Measurements from ENCODE around the gene PARN.

Gene PARN

GRCh38 chr16:14609716-14610115 is 20.3 kb downstream of the PARN start (continued):
- TF ChIP-seq POU6F1 (CRISPR knock-in tag; IDR thresholded peaks at IDR 0.05; ENCODE audit: borderline replicate concordance, low read depth), result no peak
- no peak for TF ChIP-seq ESRRG (CRISPR knock-in tag; IDR thresholded peaks at IDR 0.05)
- TF ChIP-seq ZNF70 (CRISPR knock-in tag; IDR thresholded peaks at IDR 0.05), result no peak
- no peak for TF ChIP-seq GLIS3 (CRISPR knock-in tag; IDR thresholded peaks at IDR 0.05)
- TF ChIP-seq SNAI2 (CRISPR knock-in tag; IDR thresholded peaks at IDR 0.05), result no peak
- TF ChIP-seq, protein P1, sequence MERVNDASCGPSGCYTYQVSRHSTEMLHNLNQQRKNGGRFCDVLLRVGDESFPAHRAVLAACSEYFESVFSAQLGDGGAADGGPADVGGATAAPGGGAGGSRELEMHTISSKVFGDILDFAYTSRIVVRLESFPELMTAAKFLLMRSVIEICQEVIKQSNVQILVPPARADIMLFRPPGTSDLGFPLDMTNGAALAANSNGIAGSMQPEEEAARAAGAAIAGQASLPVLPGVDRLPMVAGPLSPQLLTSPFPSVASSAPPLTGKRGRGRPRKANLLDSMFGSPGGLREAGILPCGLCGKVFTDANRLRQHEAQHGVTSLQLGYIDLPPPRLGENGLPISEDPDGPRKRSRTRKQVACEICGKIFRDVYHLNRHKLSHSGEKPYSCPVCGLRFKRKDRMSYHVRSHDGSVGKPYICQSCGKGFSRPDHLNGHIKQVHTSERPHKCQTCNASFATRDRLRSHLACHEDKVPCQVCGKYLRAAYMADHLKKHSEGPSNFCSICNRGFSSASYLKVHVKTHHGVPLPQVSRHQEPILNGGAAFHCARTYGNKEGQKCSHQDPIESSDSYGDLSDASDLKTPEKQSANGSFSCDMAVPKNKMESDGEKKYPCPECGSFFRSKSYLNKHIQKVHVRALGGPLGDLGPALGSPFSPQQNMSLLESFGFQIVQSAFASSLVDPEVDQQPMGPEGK (CRISPR knock-in tag; IDR thresholded peaks at IDR 0.05; ENCODE audit: borderline replicate concordance), result no peak
- TF ChIP-seq, protein P2, sequence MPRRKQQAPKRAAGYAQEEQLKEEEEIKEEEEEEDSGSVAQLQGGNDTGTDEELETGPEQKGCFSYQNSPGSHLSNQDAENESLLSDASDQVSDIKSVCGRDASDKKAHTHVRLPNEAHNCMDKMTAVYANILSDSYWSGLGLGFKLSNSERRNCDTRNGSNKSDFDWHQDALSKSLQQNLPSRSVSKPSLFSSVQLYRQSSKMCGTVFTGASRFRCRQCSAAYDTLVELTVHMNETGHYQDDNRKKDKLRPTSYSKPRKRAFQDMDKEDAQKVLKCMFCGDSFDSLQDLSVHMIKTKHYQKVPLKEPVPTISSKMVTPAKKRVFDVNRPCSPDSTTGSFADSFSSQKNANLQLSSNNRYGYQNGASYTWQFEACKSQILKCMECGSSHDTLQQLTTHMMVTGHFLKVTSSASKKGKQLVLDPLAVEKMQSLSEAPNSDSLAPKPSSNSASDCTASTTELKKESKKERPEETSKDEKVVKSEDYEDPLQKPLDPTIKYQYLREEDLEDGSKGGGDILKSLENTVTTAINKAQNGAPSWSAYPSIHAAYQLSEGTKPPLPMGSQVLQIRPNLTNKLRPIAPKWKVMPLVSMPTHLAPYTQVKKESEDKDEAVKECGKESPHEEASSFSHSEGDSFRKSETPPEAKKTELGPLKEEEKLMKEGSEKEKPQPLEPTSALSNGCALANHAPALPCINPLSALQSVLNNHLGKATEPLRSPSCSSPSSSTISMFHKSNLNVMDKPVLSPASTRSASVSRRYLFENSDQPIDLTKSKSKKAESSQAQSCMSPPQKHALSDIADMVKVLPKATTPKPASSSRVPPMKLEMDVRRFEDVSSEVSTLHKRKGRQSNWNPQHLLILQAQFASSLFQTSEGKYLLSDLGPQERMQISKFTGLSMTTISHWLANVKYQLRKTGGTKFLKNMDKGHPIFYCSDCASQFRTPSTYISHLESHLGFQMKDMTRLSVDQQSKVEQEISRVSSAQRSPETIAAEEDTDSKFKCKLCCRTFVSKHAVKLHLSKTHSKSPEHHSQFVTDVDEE (CRISPR knock-in tag; IDR thresholded peaks at IDR 0.05), result no peak

DNA sequence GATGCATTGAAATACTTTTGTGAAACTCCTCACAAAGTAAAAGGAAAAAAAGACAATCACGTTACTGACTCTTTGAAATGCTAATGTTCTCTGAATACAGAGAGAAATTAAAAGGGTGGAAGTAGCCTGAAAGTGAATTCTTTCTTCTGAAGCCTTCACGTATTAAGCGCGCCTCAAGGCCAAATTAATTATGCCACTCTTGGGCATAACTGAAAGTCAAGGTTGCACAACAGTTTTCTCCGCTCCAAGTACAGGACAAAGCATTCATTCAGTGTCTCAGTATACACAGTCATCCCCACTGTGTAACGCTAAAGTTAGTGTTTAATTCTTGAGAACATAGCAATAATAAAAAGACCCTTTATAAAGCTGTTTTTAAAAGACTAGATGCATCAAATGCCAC is 21.5 kb downstream of the PARN start:
- ATAC-seq, result no peak
- TF ChIP-seq CSDC2 (CRISPR knock-in tag; IDR thresholded peaks at IDR 0.05), result no peak
- TF ChIP-seq POU6F1 (CRISPR knock-in tag; IDR thresholded peaks at IDR 0.05; ENCODE audit: borderline replicate concordance, low read depth), result no peak
- TF ChIP-seq, protein P1 (CRISPR knock-in tag; IDR thresholded peaks at IDR 0.05; ENCODE audit: borderline replicate concordance), result no peak
- TF ChIP-seq TOX (CRISPR knock-in tag; IDR thresholded peaks at IDR 0.05; ENCODE audit: borderline replicate concordance), result no peak
- TF ChIP-seq ZNF565 (CRISPR knock-in tag; conservative IDR thresholded peaks at IDR 0.05; ENCODE audit: low read depth), result no peak
- no peak for TF ChIP-seq ESRRG (CRISPR knock-in tag; IDR thresholded peaks at IDR 0.05)
- TF ChIP-seq PPARA (CRISPR knock-in tag; IDR thresholded peaks at IDR 0.05; ENCODE audit: borderline replicate concordance), result no peak
- no peak for TF ChIP-seq TCF4 (CRISPR knock-in tag; IDR thresholded peaks at IDR 0.05; ENCODE audit: borderline replicate concordance)
- TF ChIP-seq BACH2 (CRISPR knock-in tag; IDR thresholded peaks at IDR 0.05; ENCODE audit: borderline replicate concordance), result no peak
- no peak for TF ChIP-seq ZC3H10 (CRISPR knock-in tag; IDR thresholded peaks at IDR 0.05)
- TF ChIP-seq CSRNP3 (CRISPR knock-in tag; IDR thresholded peaks at IDR 0.05), result no peak
- TF ChIP-seq ZFP30 (CRISPR knock-in tag; IDR thresholded peaks at IDR 0.05), result no peak
- TF ChIP-seq, protein P2 (CRISPR knock-in tag; IDR thresholded peaks at IDR 0.05), result no peak
- TF ChIP-seq ARNTL (CRISPR knock-in tag; IDR thresholded peaks at IDR 0.05; ENCODE audit: borderline replicate concordance, low read depth), result no peak
- TF ChIP-seq ISL1 (CRISPR knock-in tag; IDR thresholded peaks at IDR 0.05), result no peak
- TF ChIP-seq OSR1 (CRISPR knock-in tag; IDR thresholded peaks at IDR 0.05), result no peak
- TF ChIP-seq SNAI2 (CRISPR knock-in tag; IDR thresholded peaks at IDR 0.05), result no peak
- TF ChIP-seq ZNF70 (CRISPR knock-in tag; IDR thresholded peaks at IDR 0.05), result no peak
- TF ChIP-seq ZFP3 (CRISPR knock-in tag; IDR thresholded peaks at IDR 0.05), result no peak

All from SK-N-SH treated with all-trans-retinoic acid at 6 μM for 48 hours (cell line).